OCI-M2 (cell line): ENCODE data around the gene PTCD1.
"Not testable (repeated sequence)": the region's sequence is repeated elsewhere in the genome, so short reads cannot be mapped to it uniquely, and the experiment has no call there.

Source experiments
- DNase-seq: peaks from one replicate; lab custom pipeline; 2025; ENCODE audit not compliant: unreplicated experiment; lab: John Stamatoyannopoulos, UW

PTCD1 gene

DNA sequence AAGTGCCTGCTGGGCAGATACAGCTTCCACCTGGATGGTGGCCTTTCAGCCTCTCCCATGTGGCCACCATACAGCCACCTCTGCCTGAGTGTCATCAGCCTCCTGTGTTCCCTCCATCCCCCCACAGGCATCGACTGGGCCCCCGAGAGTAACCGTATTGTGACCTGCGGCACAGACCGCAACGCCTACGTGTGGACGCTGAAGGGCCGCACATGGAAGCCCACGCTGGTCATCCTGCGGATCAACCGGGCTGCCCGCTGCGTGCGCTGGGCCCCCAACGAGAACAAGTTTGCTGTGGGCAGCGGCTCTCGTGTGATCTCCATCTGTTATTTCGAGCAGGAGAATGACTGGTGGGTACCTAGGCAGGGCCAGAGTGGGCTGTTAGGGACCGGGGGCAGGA is 50.7 kb downstream of the PTCD1 start:
- no peak for DNase-seq

GRCh38 chr7:99387239-99387635 is 51.4 kb downstream of the PTCD1 start:
- DNase-seq, result not testable (repeated sequence)

GRCh38 chr7:99386584-99387238 is 51.9 kb downstream of the PTCD1 start:
- DNase-seq, result no peak

DNA sequence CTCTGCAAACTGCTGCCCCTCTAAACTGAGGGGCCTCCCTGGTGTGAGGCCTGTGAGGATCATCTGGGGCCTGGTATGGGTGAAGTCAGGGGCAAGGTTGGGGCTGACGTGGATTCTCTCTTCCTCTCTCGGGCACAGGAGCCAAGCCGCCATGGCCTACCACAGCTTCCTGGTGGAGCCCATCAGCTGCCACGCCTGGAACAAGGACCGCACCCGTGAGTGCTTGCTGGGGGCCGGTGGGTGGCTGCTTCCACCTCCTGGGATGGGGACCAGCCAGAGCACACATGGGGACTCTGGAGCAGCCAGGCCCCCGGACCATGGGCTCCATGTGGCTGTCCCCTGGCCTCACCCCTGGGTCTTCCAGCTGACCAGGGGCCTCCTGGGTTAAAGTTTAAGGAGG is 53.0 kb downstream of the PTCD1 start:
- DNase-seq, result no peak

GRCh38 chr7:99384523-99384922 is 54.1 kb downstream of the PTCD1 start:
- DNase-seq, result no peak

GRCh38 chr7:99383791-99384370 is 54.7 kb downstream of the PTCD1 start:
- no peak for DNase-seq

DNA sequence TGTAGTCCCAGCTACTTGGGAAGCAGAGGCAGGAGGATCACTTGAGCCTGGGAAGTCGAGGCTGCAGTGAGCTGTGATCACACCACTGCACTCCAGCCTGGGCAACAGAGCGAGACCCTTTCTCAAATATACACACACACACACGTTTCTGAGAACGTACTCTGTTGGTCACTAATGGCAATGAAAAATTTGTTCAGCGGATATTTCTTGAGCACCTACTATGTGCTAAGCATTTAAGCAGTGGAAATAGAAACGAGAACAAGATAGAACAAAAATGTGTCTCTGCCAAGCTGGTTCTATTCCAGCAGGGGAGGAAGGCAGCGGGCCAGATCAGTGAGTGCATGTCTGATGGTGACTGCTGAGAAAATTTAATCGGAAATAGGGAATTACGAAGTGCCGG is 55.4 kb downstream of the PTCD1 start:
- DNase-seq, result no peak

DNA sequence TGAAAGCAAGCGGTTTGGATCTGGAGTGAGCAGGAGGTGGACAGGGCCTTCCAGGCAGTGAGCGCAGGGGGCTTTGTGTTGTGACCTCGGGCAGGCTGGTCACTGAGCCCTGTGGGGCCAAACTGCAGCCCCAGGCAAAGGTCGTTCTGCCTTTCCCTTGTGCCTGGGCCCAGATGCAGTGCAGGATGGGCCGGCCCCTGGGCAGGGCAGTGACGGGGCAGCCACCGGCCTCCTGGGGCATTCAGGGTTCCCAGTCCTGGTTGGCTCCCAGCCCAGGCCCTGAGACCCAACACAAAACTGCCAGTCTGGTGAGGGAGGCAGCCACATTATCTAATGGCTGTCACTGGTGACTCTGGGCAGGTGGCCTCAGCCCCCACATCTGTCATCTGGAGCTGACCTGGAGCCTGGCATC is 56.9 kb downstream of the PTCD1 start:
- no peak for DNase-seq

- DNase-seq, result no peak
These were observed 57.6 kb downstream of the PTCD1 start for GRCh38 chr7:99380823-99381663.

- DNase-seq, result peak; percentile 61
These were observed 58.4 kb downstream of the PTCD1 start for GRCh38 chr7:99380032-99380822.

DNA sequence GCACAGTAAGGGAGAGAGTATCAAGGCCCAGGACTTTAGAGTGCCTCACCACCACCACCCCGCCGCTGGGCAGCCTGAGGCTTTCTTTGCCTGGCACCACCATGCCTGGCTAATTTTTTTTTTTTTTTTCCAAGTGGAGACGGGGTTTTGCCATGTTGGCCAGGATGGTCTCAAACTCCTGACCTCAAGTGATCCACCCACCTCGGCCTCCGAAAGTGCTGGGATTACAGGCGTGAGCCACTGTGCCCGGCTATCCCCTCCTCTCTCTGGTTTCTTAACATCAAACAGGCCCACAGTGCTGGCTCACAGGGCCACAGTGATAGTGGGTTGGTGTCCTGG is 58.9 kb downstream of the PTCD1 start:
- DNase-seq, result not testable (repeated sequence)

DNA sequence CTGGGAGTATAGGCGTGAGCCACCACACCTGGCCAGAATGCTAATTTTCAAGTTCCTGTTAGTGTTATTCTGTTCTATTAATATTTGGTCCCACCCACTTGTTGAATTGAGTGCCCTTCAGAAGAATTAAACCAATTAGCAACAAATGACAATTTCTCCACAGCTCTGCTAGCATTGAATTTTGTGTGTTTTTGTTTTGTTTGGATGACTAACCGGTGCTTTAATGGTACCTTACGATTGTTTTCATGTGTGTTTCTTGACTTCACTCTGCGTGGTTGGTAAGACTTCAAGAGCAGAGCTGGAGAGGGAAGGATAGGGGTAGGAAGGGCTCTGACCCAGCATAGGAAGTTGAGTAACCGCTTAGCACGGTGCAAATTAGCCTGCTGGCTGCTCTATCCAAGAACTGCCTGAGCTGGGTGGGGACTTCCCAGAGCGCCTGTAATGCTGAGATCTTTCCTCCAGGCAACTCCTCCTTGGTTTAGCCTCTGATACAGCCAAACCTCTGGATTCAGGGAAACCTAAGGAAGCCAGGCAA is 59.5 kb downstream of the PTCD1 start:
- DNase-seq, result no peak

GRCh38 chr7:99375070-99375807 is 63.4 kb downstream of the PTCD1 start:
- no peak for DNase-seq

DNA sequence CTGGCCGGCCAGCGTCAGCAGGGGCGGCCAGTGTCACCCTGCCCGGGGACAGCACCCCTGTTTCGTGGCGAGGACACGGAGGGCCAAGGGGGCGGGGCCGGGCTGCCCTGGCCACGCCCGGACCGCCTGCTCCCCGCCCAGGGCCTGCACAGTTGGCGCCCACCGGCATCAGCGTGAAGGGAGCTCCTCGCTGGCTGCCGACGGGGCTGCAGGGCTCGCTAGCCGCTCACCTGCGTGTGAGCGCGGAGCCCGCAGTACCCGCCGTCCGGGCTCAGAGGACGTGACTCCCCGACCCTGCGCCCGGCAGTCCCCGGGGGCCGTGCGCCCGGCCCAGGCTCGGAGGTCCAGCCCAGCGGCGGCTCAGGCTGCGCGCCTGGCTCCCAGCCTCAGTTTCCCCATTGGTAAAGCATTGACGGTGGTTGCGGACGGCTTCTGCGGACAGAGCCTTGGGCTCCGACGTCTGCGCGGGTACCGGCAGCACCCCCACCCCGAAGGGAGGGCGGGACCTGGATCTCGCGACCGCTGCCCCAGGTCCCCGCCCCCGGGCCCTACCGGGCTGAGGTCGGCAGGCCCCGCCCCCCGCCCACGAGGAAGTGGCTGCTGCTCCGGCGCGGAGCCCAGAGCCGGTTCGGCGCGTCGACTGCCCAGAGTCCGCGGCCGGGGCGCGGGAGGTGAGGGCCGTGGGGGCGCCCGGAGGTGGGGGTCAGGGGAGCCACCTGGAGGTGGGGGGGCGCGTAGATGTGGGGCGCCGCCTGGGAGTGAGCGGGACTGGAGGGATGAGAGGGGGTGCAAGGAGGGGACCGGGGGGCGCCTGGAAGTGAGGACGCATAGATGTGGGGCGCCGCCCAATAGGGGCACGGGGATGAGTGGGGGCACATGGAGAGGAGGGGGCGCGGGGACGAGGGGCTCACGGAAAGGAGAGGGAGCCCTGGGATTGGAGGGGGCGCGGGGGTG is 64.2 kb downstream of the PTCD1 start, which contains the start of gene ARPC1B:
ARPC1B (plus strand) TSS at position 620 of the 954 bp plus-strand sequence. CDS start 10,985 bp downstream, outside the sequence.
- no peak for DNase-seq

DNA sequence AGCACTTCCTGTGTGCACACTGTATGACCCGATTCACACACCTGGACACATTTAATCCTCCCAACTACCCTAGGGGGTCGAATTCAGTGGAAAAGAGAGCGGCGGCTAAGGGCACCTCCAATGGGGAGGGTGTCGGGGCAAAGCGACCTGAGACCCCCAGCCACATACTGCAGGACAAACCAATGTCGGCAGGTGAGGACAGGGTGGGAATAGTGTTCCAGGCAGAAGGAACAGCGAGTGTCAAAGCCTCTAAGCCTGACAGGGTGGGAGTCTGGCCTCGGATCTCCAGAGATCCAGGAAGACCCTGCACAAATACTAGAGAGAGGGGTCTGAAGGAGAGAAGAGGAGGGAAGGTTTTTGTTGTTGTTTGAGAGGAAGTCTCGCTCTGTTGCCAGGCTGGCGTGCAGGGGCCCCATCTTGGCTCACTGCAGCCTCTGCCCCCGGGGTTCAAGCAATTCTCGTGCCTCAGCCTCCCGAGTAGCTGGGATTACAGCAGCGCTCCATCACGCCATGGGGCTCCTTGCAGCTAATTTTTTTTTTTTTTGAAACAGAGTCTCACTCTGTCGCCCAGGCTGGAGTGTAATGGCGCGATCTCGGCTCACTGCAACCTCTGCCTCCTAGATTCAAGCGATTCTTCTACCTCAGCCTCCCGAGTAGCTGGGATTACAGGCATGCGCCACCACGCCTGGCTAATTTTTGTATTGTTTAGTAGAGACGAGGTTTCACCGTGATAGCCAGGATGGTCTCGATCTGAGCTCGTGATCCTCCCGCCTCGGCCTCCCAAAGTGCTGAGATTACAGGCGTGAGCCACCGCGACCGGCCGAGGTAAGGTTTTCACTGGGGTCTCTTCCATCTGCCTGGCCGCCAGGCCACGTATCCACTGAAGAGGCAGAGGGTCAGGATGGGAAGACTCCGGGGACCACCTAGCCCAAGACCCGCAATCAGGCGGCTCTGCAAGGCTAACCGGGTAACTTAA is 65.2 kb downstream of the PTCD1 start:
- no peak for DNase-seq

DNA sequence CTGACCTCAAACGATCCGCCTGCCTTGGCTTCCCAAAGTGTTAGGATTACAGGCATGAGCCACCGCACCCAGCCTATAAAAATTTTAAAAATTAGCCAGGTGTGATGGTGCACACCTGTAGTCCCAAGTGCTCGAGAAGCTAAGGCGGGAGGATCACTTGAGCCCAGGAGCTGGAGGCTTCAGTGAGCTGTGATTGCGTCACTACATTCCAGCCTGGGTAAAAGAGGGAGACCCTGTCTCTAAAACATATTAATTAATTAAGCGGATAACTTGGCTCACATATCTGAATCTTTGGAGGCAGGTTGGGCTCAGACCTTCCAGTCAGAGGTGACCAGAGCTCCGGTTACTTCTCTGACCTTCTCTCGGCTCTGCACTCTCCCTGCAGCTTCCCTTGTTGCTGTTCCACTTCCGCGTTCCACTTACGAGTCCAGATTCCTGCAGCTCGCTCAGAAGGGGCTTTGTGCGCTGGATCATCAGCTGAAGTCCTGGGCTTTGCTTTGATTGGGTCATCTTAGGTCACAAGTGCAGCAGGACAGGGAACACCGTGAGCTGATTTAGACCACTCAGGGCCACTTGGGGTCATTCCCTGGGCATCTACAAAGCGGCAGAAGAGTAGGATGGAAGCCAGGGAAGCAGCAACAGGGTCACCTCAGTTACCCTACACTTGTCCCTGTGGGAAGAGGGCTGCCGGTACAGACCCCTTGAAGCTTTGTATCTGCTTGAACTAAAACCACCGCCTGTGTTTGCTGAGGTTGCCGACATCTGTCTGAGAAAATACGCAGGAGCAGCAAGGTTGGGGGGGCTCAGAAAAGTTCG is 66.1 kb downstream of the PTCD1 start:
- DNase-seq, result no peak

GRCh38 chr7:99371376-99371920 is 67.2 kb downstream of the PTCD1 start:
- no peak for DNase-seq
